Peyer's patch (tissue), 4 donors: ENCODE measurements around the gene BCL11A.

Experiments
- CTCF ChIP-seq, 6 experiments: fragments of 450-650 bp in 4 of 6; fragments of 200-600 bp in 2 of 6; sonication (generic) in 1 of 6; IDR thresholded peaks; one replicate each; pipeline ENCODE4 v1.5.1; 2017 to 2019; ENCODE audit warnings: antibody characterized with exemption in 6 of 6, mild to moderate bottlenecking in 3 of 6, moderate library complexity in 1 of 6
- POLR2A ChIP-seq, 2 donors: fragments of 450-650 bp; IDR thresholded peaks; one replicate each; pipeline ENCODE4 v1.5.1; 2017; ENCODE audit warnings: antibody characterized with exemption in 2 of 2, mild to moderate bottlenecking in 2 of 2, moderate library complexity in 2 of 2

- TF ChIP-seq CTCF (IDR thresholded peaks at IDR 0.05), result no peak
- TF ChIP-seq POLR2A (IDR thresholded peaks at IDR 0.05), result no peak
Measured at GRCh38 chr2:60507211-60507965, 46.1 kb downstream of the BCL11A start.
